Chondrocyte (in vitro differentiated cells): ENCODE results near the gene U2AF1L4. TPM values are rescaled to one million over a fixed set of nuclear protein-coding genes. Genes with fewer than 3 reads are reported as not detected.

Source experiments
- DNase-seq: peaks from one replicate; pipeline ENCODE4 v3.0.0; 2021; ENCODE audit warnings: mixed read lengths, low spot score
- H3K27ac Mint-ChIP-seq: one replicate; pipeline ENCODE4 v1.8.0; 2021; ENCODE audit warnings: mild to moderate bottlenecking, moderate library complexity, mixed read lengths; ENCODE audit not compliant: unreplicated experiment
- H3K27me3 Mint-ChIP-seq: 2 replicates; pipeline ENCODE4 v1.8.0; 2021; ENCODE audit warnings: low read depth, mixed read lengths
- H3K36me3 Mint-ChIP-seq: 2 replicates; pipeline ENCODE4 v1.8.0; 2021; ENCODE audit warnings: low read depth, mixed read lengths
- H3K4me1 Mint-ChIP-seq: 2 replicates; pipeline ENCODE4 v1.8.0; 2021; ENCODE audit warnings: low read depth, mild to moderate bottlenecking, mixed read lengths
- H3K4me3 Mint-ChIP-seq: one replicate; pipeline ENCODE4 v1.8.0; 2021; ENCODE audit warnings: mild to moderate bottlenecking, moderate library complexity, mixed read lengths; ENCODE audit not compliant: unreplicated experiment
- H3K9me3 Mint-ChIP-seq: 2 replicates; pipeline ENCODE4 v1.8.0; 2021; ENCODE audit warnings: low read depth, mixed read lengths
- total RNA-seq: library from RNA; stranded (reverse); gene quantifications from 3 replicates; pipeline ENCODE4 v1.2.1, GENCODE V29; 2021
- TF ChIP-seq, protein P1 (sequence below): fragments of 200-600 bp; sonication (generic); IDR thresholded peaks from 2 replicates; pipeline ENCODE4 v1.5.0; 2021; ENCODE audit warnings: antibody characterized with exemption, mild to moderate bottlenecking, moderate library complexity

U2AF1L4 gene
- total RNA-seq, 1 donor from 2014 or later = 24.7 TPM

- Mint-ChIP-seq H3K27me3 (no peaks in the 10 kb centered on the region), H3K4me1 (peaks cover 43% of the 10 kb centered on the region), H3K36me3 (peaks cover 12% of the 10 kb centered on the region), H3K27ac (peak within 1 kb of the TSS; percentile 98), H3K9me3 (no peaks in the 10 kb centered on the region), H3K4me3 (peak within 1 kb of the TSS; percentile 86)
- TF ChIP-seq, protein P1, sequence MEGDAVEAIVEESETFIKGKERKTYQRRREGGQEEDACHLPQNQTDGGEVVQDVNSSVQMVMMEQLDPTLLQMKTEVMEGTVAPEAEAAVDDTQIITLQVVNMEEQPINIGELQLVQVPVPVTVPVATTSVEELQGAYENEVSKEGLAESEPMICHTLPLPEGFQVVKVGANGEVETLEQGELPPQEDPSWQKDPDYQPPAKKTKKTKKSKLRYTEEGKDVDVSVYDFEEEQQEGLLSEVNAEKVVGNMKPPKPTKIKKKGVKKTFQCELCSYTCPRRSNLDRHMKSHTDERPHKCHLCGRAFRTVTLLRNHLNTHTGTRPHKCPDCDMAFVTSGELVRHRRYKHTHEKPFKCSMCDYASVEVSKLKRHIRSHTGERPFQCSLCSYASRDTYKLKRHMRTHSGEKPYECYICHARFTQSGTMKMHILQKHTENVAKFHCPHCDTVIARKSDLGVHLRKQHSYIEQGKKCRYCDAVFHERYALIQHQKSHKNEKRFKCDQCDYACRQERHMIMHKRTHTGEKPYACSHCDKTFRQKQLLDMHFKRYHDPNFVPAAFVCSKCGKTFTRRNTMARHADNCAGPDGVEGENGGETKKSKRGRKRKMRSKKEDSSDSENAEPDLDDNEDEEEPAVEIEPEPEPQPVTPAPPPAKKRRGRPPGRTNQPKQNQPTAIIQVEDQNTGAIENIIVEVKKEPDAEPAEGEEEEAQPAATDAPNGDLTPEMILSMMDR = no peak
- no peak for DNase-seq
Measured at GRCh38 chr19:35757749-35758608, 12.8 kb upstream of the U2AF1L4 start, which contains the start of gene PROSER3. PROSER3 (plus strand) TSS chr19:35758176; CDS start chr19:35758216, 40 bp downstream.

DNA sequence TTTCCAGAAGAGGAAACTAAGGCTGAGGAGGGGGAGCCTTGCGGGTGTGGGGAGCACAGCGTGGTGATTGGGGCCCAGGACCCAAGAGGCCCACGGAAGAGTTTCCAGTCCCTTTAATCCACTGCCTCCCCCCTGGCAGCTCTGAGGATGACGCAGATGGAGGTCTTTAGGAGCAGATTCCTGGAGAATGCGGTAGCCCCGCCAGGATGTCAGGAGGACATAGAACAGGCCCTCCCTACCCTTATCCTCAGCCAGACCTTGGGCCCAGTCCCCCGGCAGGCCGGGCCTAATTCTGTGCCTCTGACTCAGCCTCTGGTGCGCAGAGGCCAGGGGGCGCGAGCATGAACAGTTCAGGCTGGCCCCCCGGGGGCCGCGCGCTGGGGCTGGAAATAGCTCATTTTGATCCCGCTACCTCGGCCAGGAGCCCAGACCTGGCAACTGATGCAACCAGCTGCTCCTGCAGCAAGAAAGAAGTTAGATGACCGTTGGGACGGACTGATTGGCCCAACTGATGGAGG, 12.1 kb upstream of the U2AF1L4 start:
- no peak for DNase-seq
- Mint-ChIP-seq H3K4me3 (peak overlapping the region; percentile 86), H3K36me3 (peaks cover 12% of the 10 kb centered on the region), H3K27me3 (no peaks in the 10 kb centered on the region), H3K9me3 (no peaks in the 10 kb centered on the region), H3K27ac (peak overlapping the region; percentile 98), H3K4me1 (peaks cover 43% of the 10 kb centered on the region)
- TF ChIP-seq, protein P1 = peak; percentile 40

GRCh38 chr19:35756377-35757230, 11.4 kb upstream of the U2AF1L4 start, which contains the start of gene HSPB6:
HSPB6 (minus strand) TSS chr19:35757029; CDS start chr19:35757008, 21 bp downstream.
- H3K27ac Mint-ChIP-seq = peak within 1 kb of the TSS; percentile 98
- no peak for DNase-seq
- peaks cover 43% of the 10 kb centered on the region for H3K4me1 Mint-ChIP-seq
- no peaks in the 10 kb centered on the region for H3K9me3 Mint-ChIP-seq
- TF ChIP-seq, protein P1 = no peak
- no peaks in the 10 kb centered on the region for H3K27me3 Mint-ChIP-seq
- peaks cover 8% of the 10 kb centered on the region for H3K36me3 Mint-ChIP-seq
- H3K4me3 Mint-ChIP-seq = peak within 1 kb of the TSS; percentile 86

DNA sequence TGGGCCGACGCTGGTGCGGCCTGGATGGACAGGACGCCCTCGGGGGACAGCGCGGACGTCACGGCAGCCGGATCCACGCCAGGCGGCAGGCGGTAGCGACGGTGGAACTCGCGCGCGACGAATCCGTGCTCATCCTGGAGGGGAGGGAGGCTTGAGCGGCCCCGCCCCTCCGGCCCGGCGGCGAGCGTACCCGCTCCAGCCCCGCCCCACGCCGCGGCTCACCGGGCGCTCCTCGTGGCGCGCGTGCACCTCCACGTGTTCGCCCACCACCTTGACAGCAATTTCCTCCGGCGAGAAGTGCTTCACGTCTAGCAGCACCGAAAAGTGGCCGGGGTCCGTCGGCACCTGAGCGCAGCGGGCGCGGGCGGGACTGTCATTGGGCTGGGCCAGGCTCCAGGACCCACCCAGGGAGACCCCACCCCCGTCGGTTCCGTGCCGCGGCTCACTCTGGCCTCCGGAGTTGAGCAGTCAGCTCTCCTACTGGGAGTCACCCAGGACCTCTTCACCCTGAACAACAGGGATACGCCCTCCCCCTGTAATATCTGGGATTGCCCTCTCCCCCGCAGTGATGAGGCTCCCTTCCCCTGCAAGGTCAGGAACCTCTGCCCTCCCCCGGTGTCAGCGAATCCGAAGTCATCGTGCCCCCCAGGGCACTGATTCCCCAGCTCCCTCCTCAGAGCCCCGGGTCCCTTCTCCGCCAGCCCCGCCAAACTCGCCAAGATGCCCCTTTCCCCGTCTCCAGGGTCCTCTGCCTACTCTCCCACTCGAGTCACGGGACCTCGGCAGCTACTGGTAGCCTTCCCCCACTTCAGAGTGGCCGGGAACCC, 10.5 kb upstream of the U2AF1L4 start:
- Mint-ChIP-seq H3K27ac (peak overlapping the region; percentile 95), H3K9me3 (no peaks in the 10 kb centered on the region), H3K4me3 (peak overlapping the region; percentile 53), H3K36me3 (peaks cover 8% of the 10 kb centered on the region), H3K27me3 (no peaks in the 10 kb centered on the region), H3K4me1 (peaks cover 38% of the 10 kb centered on the region)
- TF ChIP-seq, protein P1 = no peak
- no peak for DNase-seq
